Kidney epithelial cell (primary cell): ENCODE measurements around the gene RBL2. TPM values are rescaled to one million over a fixed set of nuclear protein-coding genes. Genes with fewer than 3 reads are reported as not detected.
"Not testable (repeated sequence)": the region's sequence is repeated elsewhere in the genome, so short reads cannot be mapped to it uniquely, and the experiment has no call there.

Experiments
- DNase-seq: peaks from one replicate; pipeline ENCODE4 v3.0.0-alpha.2; 2010; ENCODE audit warnings: low read depth
- H3K27me3 ChIP-seq: 2 replicates; pipeline ENCODE4 v1.6.0; 2011; ENCODE audit warnings: low read length; ENCODE audit not compliant: control insufficient read depth, insufficient read depth
- H3K36me3 ChIP-seq: 2 replicates; pipeline ENCODE4 v1.5.1; 2011; ENCODE audit warnings: low read length; ENCODE audit not compliant: control insufficient read depth, insufficient read depth
- H3K4me3 ChIP-seq: 2 replicates; pipeline ENCODE4 v1.5.1; 2011; ENCODE audit warnings: low read depth, mild to moderate bottlenecking, control low read depth, low read length
- CTCF ChIP-seq: IDR thresholded peaks from 2 replicates; pipeline ENCODE4 v1.5.1; 2011; ENCODE audit warnings: mild to moderate bottlenecking, moderate library complexity, low read length, control low read depth, inconsistent platforms; ENCODE audit not compliant: insufficient read depth, poor library complexity, severe bottlenecking
- total RNA-seq: library from RNA; depleted of rRNA; stranded (reverse); fragments of >200 nt; gene quantifications from 2 replicates; pipeline ENCODE4 v1.2.3, GENCODE V29; 2015

Gene RBL2
- total RNA-seq, 1 donor from 2014 or later: 35.9 TPM

GRCh38 chr16:53528797-53529196 is 94.5 kb downstream of the RBL2 start:
- Histone ChIP-seq H3K4me3 (no peak overlapping the region), H3K27me3 (no peaks in the 10 kb centered on the region), H3K36me3 (no peaks in the 10 kb centered on the region)
- no peak for TF ChIP-seq CTCF
- no peak for DNase-seq

GRCh38 chr16:53529513-53529912 is 95.2 kb downstream of the RBL2 start:
- no peaks in the 10 kb centered on the region for H3K36me3 ChIP-seq
- DNase-seq: no peak
- no peaks in the 10 kb centered on the region for H3K27me3 ChIP-seq
- TF ChIP-seq CTCF: no peak
- no peak overlapping the region for H3K4me3 ChIP-seq

DNA sequence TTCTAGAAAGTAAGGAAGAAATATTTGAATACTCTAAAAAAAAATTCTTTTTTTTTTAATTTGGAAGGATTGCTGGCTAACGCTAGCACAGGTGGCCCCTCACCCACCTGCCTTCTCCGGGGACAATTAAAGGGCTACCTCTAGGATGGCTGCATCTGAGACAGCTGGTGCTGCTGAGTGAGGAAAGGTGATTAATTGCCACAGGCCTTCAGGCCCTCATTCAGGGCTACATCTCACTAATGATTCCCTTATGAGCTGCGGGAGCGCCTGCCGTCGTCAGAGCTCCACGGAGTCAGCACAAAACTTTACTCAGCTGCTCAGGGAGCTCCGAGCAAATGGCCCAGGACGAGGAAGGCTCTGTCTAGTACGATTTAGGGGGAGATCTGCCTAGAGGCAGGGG is 95.8 kb downstream of the RBL2 start:
- Histone ChIP-seq H3K27me3 (no peaks in the 10 kb centered on the region), H3K36me3 (no peaks in the 10 kb centered on the region), H3K4me3 (no peak overlapping the region)
- no peak for TF ChIP-seq CTCF
- no peak for DNase-seq

DNA sequence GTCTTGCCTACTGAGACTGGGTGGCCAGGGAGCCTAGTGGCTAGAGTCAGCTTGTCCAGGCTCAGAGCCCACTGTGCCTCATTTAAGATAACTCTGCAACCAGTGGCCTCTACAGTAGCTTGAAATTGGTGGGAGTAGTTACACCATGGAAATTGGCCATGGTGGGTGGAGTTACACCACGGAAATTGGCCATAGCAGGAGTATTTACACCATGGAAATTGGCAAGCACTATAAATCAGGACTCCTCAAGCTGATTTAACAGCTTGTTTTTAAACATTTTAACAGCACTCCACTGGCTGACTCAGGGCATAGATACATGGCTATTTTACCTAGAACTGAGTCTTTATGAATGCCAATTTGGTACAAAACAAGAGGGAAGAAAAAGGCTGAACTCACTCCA is 96.5 kb downstream of the RBL2 start:
- no peak for DNase-seq
- no peaks in the 10 kb centered on the region for H3K27me3 ChIP-seq
- no peak for TF ChIP-seq CTCF
- H3K4me3 ChIP-seq: no peak overlapping the region
- H3K36me3 ChIP-seq: no peaks in the 10 kb centered on the region

DNA sequence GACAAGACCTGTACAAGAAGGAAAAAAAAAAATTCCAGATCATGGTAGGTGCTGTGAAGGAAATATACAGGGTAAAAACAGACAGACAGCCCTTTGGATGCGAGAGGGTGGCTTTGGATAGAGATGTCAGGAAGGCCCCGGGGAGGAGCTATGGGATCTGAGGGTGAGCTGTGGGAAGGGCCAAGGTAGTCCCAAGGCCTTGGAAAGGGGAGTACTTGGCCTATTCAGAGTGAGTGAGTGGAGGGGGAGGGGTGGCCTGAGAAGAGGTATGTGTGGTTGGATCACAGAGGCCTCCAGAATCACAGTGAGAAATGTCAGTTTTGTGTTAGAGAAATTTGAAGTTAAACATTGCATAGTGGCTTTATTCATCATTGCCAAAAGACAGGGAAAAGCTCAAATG is 99.9 kb downstream of the RBL2 start:
- TF ChIP-seq CTCF: no peak
- no peaks in the 10 kb centered on the region for H3K36me3 ChIP-seq
- no peaks in the 10 kb centered on the region for H3K27me3 ChIP-seq
- H3K4me3 ChIP-seq: no peak overlapping the region
- no peak for DNase-seq

DNA sequence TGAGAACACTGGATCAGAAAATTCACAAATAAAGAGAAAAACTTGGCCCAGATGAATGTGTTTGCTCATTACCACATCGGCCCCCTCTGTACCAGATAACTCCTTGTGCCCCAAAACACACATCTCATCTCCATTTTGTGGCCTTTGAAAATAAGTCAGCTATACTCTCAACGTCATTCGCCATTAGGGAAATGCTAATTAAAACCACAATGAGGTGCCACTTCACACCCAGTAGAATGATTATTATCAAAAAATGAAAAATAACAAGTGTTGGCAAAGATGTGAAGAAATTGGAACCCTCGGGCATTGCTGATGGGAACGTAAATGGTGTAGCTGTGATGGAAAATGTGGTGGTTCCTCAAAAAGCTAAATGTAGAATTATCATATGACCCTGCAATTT is 103.4 kb downstream of the RBL2 start:
- no peak overlapping the region for H3K4me3 ChIP-seq
- peaks cover 2% of the 10 kb centered on the region for H3K27me3 ChIP-seq
- TF ChIP-seq CTCF: no peak
- no peak for DNase-seq
- H3K36me3 ChIP-seq: no peaks in the 10 kb centered on the region

GRCh38 chr16:53539346-53539745 is 105.1 kb downstream of the RBL2 start:
- not testable (repeated sequence) for H3K27me3 ChIP-seq, H3K4me3 ChIP-seq, H3K36me3 ChIP-seq, DNase-seq

DNA sequence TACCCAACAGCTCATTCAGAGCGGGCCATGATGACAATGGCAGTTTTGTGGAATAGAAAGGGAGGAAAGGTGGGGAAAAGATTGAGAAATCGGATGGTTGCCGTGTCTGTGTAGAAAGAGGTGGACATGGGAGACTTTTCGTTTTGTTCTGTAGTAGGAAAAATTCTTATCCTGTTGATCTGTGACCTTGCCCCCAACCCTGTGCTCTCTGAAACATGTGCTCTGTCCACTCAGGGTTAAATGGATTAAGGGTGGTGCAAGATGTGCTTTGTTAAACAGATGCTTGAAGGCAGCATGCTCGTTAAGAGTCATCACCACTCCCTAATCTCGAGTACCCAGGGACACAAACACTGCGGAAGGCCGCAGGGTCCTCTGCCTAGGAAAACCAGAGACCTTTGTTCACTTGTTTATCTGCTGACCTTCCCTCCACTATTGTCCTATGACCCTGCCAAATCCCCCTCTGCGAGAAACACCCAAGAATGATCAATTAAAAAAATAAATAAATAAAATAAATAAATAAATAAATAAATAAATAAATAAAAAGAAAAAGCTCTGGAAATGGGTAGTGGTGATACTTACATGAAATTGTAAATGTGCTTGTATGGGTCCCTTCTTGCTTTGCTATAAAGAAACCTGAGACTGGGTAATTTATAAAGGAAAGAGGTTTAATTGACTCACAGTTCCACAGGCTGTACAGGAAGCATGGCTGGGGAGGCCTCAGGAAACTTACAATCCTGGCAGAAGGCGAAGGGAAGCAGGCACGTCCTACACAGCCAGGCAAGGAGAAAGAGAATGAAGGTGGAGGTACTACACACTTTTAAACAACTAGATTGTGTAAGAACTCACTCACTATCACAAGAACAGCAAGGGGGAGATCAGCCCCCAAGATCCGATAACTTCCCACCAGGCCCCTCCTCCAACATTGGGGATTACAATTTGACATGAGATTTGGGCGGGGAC is 105.8 kb downstream of the RBL2 start:
- DNase-seq, H3K4me3 ChIP-seq, H3K36me3 ChIP-seq, H3K27me3 ChIP-seq: not testable (repeated sequence)
